Thoracic aorta endothelial cell (primary cell): Measurements from ENCODE around the gene XRCC5. TPM values are rescaled to one million over a fixed set of nuclear protein-coding genes. Genes with fewer than 3 reads are reported as not detected.

Experiments used
- total RNA-seq: library from RNA; depleted of rRNA; stranded (reverse); fragments of >200 nt; gene quantifications from 2 replicates; pipeline ENCODE4 v1.2.3, GENCODE V29; 2012

Gene XRCC5
- 418 and 432 TPM in 2 replicates for total RNA-seq

DNA sequence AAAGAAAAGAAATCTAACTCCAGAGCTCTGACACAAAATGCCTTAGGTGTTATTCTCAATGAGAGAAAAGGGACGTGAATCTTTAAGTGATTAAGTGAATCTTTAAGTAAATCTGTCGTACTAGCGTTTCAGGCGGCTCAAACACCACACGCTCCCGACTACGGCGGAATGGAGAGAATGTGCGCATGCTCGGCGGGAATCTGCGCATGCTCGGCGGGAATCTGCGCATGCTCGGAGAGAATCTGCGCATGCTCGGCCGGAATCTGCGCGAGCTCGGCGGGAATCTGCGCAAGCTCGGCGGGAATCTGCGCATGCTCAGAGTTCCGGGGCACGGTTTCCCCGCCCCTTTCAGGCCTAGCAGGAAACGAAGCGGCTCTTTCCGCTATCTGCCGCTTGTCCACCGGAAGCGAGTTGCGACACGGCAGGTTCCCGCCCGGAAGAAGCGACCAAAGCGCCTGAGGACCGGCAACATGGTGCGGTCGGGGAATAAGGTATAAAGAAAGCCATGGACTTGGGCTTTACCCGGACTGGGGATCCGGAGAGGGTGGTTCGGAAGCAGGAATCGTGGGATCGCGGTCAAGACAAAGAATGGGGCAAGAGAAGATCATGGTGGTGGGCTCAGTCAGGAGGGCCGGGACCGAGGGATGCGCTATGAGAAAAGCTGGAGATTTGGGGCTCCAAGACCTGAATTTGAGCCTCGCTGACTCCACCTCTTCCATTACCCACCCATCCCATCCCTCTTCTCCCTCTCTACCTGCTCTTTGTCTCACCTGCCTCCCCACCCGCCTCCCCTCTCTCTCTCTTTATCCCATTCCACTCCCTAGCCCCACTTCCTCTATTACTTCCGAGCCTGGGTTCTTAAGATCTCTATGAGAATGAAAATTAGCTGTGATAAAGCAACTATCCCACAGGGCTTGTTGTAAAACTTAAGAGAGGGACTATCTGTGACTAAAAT is at the start of gene XRCC5:
Gene XRCC5, plus strand, starts transcription at position 382 of the 955 bp plus-strand sequence. Its CDS starts 89 bp downstream, at position 471.

DNA sequence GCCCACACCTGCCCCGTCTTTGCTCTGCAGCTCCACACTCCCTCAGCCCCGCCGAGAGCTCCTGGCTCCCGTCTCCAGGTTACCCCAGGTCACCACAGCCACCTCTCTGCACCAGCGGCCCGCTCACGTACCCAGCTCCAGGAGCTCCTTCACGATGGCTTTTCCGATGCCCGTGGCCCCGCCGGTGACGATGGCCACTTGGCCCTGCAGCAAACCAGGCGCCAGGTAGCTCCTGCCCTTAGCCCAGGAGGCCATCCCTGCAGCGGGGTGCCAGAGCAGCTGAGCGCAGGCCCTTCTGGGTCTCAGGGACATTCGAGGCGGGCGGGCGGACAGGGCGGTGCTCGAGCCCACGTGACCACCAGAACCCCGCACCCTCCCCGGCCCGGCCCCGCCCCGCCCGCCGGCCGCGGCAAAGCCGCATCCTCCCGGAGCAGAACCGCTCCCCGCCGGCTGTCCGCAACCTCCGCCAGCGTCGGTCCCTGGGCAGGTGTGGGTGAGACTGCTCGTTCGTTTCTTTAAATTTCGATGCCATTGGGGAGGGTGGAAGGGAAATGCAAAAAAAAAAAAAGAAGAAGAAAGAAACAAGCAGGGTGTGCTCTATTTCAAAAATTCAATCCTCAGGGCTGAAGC is 27.5 kb upstream of the XRCC5 start, which contains the start of the genes PECR and TMEM169:
Gene PECR, minus strand, starts transcription at position 323 of the 630 bp plus-strand sequence. Its CDS starts 68 bp downstream, at position 255.
Gene TMEM169, plus strand, starts transcription at position 433 of the 630 bp plus-strand sequence. CDS start 14,045 bp downstream, outside the sequence.

Other genes starting within 250 kb of the XRCC5 start
- gene MREG, start 95.8 kb upstream of the XRCC5 start, total RNA-seq, result 5.5 and 8.7 TPM in 2 replicates
- 6.1 and 6.5 TPM in 2 replicates for gene PECR, start 27.5 kb upstream of the XRCC5 start, total RNA-seq
- 0.07 and 0.13 TPM in 2 replicates for gene TMEM169, start 27.4 kb upstream of the XRCC5 start, total RNA-seq